Measurements from ENCODE around the gene VSTM2B. TPM values are rescaled to one million over a fixed set of nuclear protein-coding genes. Genes with fewer than 3 reads are reported as not detected.
A peak's percentile ranks its signal among the peaks of the same experiment; 100 is the strongest.

Gene VSTM2B
- total RNA-seq, 1 experiment from 2014 or later, result 0.31 TPM

DNA sequence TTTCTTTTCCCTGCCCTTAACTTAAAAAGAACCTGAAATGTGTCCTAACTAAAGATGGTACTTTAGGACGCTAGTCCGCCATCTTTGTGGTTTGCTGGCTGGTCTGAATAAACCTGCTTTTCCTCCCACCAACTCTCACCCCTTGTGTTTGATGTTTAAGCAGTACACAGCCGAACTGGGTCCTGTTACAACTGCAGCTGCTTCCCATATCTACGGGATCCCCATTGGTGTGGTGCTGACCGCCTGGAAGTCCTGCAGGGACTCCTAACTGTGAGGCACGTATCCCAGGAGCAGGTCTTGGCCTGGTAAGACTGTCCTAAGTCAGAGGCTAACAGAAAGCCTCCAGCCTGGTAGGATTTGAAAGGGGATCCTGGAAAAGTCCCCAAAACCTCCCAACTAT lies 40.9 kb upstream of the VSTM2B start:
- Histone ChIP-seq H3K27me3 (ENCODE audit: insufficient read depth, low read length) (no peaks in the 10 kb centered on the region), H3K56ac (ENCODE audit: insufficient read length, low read depth, low read length) (no peak overlapping the region), H2BK20ac (ENCODE audit: low read depth, low read length, poor library complexity, severe bottlenecking) (no peak overlapping the region), H3K23me2 (ENCODE audit: insufficient read length, low read depth, low read length, poor library complexity, severe bottlenecking) (no peaks in the 10 kb centered on the region), H2AFZ (ENCODE audit: low read length) (no peak overlapping the region), H4K5ac (ENCODE audit: insufficient read length, low read depth, low read length) (no peak overlapping the region), H4K20me1 (ENCODE audit: control insufficient read depth, insufficient read depth, insufficient read length) (no peaks in the 10 kb centered on the region), H4K91ac (ENCODE audit: insufficient read length, low read depth, low read length) (no peak overlapping the region), H2AK5ac (ENCODE audit: insufficient read length, low read length) (no peak overlapping the region), H3K4ac (ENCODE audit: low read depth, low read length) (no peak overlapping the region), H3K79me2 (ENCODE audit: insufficient read depth, low read length) (no peaks in the 10 kb centered on the region), H3K18ac (ENCODE audit: insufficient read length, low read depth, low read length) (no peak overlapping the region), H3K79me1 (ENCODE audit: insufficient read depth, low read depth, low read length, poor library complexity, severe bottlenecking) (no peaks in the 10 kb centered on the region), H3K4me1 (ENCODE audit: insufficient read depth, low read length) (no peaks in the 10 kb centered on the region), H2BK12ac (ENCODE audit: insufficient read length, low read depth, low read length) (no peak overlapping the region), H3K27ac (ENCODE audit: insufficient read length, low read depth, low read length) (no peak overlapping the region), H3K14ac (ENCODE audit: insufficient read depth, low read length) (no peak overlapping the region; the same call in 1 of the 2 replicates), H3K9me3 (ENCODE audit: control insufficient read depth, low read depth, low read length) (no peaks in the 10 kb centered on the region), H3T11ph (ENCODE audit: low read length) (no peak overlapping the region), H3K23ac (ENCODE audit: insufficient read length, low read depth, low read length) (no peak overlapping the region), H3K4me2 (ENCODE audit: insufficient read depth, insufficient read length, low read length) (no peak overlapping the region), H3K9ac (ENCODE audit: extremely low read depth, insufficient read length, low read length) (no peak overlapping the region), H4K8ac (replicated peaks; ENCODE audit: insufficient read length, low read depth, low read length) (no peak overlapping the region), H2BK5ac (ENCODE audit: insufficient read length, low read length) (no peak overlapping the region), H2BK15ac (ENCODE audit: low read depth, low read length) (no peak overlapping the region), H2BK120ac (ENCODE audit: low read depth, low read length, poor library complexity, severe bottlenecking) (no peak overlapping the region)
- TF ChIP-seq, protein P1, sequence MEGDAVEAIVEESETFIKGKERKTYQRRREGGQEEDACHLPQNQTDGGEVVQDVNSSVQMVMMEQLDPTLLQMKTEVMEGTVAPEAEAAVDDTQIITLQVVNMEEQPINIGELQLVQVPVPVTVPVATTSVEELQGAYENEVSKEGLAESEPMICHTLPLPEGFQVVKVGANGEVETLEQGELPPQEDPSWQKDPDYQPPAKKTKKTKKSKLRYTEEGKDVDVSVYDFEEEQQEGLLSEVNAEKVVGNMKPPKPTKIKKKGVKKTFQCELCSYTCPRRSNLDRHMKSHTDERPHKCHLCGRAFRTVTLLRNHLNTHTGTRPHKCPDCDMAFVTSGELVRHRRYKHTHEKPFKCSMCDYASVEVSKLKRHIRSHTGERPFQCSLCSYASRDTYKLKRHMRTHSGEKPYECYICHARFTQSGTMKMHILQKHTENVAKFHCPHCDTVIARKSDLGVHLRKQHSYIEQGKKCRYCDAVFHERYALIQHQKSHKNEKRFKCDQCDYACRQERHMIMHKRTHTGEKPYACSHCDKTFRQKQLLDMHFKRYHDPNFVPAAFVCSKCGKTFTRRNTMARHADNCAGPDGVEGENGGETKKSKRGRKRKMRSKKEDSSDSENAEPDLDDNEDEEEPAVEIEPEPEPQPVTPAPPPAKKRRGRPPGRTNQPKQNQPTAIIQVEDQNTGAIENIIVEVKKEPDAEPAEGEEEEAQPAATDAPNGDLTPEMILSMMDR (conservative IDR thresholded peaks at IDR 0.05), result no peak
- WGBS (ENCODE audit: extremely low coverage, insufficient read length, low lambda C conversion rate), result no CpG with 5 or more reads among the region's 6 CpGs
- Mint-ChIP-seq H3K4me1 (peaks cover 5 to 8% of the 10 kb centered on the region in 2 experiments; a peak in 3 of 4 replicates), H3K36me3 (ENCODE audit: insufficient read depth in 1 of 3, low read depth in 3 of 3) (peaks cover 3 to 5% (median 4%) of the 10 kb centered on the region in 3 experiments; a peak in 2 of 7 replicates), H3K27me3 (ENCODE audit: low read depth) (peaks cover 12% of the 10 kb centered on the region), H3K9me3 (peaks cover 6 to 9% of the 10 kb centered on the region in 2 experiments; a peak in 3 of 5 replicates), H3K4me3 (no peak overlapping the region), H3K27ac (no peak overlapping the region)
- peak; percentile 5 for DNase-seq
